ENCODE measurements around the gene OR51E1. TPM values are rescaled to one million over a fixed set of nuclear protein-coding genes. Genes with fewer than 3 reads are reported as not detected.

OR51E1 gene
- total and polyA plus RNA-seq, 9 of the 15 experiments (the other 6 are each of a cell fraction or from before 2014, with no cell fraction given), result 0.03 to 0.04 TPM; not detected in 7

DNA sequence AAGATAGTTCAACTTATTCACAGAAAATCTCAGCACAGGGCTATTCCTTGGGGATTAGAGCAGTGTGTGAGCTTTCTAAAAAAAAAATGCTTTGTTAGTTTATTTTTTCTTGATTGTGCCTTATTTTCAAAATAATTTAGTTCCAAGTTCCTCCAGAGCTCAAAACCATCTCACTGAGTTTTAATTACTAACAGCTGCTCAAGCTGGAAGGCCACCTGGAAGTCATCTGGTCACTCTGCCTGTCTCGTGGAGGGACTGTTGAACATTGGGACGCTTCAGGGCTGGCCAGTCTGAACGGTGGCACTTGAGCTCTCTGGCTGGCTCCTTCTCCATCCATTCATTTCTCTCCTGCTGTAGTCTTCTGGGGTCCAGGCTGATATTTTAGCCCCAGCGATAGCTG lies 4.0 kb downstream of the OR51E1 start (continued):
- TF ChIP-seq, protein P1, sequence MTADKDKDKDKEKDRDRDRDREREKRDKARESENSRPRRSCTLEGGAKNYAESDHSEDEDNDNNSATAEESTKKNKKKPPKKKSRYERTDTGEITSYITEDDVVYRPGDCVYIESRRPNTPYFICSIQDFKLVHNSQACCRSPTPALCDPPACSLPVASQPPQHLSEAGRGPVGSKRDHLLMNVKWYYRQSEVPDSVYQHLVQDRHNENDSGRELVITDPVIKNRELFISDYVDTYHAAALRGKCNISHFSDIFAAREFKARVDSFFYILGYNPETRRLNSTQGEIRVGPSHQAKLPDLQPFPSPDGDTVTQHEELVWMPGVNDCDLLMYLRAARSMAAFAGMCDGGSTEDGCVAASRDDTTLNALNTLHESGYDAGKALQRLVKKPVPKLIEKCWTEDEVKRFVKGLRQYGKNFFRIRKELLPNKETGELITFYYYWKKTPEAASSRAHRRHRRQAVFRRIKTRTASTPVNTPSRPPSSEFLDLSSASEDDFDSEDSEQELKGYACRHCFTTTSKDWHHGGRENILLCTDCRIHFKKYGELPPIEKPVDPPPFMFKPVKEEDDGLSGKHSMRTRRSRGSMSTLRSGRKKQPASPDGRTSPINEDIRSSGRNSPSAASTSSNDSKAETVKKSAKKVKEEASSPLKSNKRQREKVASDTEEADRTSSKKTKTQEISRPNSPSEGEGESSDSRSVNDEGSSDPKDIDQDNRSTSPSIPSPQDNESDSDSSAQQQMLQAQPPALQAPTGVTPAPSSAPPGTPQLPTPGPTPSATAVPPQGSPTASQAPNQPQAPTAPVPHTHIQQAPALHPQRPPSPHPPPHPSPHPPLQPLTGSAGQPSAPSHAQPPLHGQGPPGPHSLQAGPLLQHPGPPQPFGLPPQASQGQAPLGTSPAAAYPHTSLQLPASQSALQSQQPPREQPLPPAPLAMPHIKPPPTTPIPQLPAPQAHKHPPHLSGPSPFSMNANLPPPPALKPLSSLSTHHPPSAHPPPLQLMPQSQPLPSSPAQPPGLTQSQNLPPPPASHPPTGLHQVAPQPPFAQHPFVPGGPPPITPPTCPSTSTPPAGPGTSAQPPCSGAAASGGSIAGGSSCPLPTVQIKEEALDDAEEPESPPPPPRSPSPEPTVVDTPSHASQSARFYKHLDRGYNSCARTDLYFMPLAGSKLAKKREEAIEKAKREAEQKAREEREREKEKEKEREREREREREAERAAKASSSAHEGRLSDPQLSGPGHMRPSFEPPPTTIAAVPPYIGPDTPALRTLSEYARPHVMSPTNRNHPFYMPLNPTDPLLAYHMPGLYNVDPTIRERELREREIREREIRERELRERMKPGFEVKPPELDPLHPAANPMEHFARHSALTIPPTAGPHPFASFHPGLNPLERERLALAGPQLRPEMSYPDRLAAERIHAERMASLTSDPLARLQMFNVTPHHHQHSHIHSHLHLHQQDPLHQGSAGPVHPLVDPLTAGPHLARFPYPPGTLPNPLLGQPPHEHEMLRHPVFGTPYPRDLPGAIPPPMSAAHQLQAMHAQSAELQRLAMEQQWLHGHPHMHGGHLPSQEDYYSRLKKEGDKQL (CRISPR knock-in tag; IDR thresholded peaks at IDR 0.05; ENCODE audit: borderline replicate concordance), result no peak
- TF ChIP-seq SLC30A9 (CRISPR knock-in tag; IDR thresholded peaks at IDR 0.05) (no peak), EP400 (IDR thresholded peaks at IDR 0.05) (no peak)

GRCh38 chr11:4654635-4655369 lies 11.0 kb downstream of the OR51E1 start:
- Histone ChIP-seq H3K9ac (ENCODE audit: insufficient read depth in 1 of 2, low read depth in 2 of 2, low read length in 2 of 2) (no peak overlapping the region), H3K79me2 (ENCODE audit: control insufficient read depth, insufficient read depth, low read length) (no peaks in the 10 kb centered on the region; the same call in 2 of the 3 replicates), H3K36me3 (ENCODE audit: control insufficient read depth, insufficient read depth, low read length) (no peaks in the 10 kb centered on the region), H3K4me2 (ENCODE audit: insufficient read depth, low read length) (no peak overlapping the region), H3K9me3 (replicated peaks; ENCODE audit: control insufficient read depth, insufficient read depth, low read depth, low read length) (no peaks in the 10 kb centered on the region), H3K4me1 (replicated peaks in 1 of 2; ENCODE audit: control insufficient read depth in 2 of 2, insufficient read depth in 2 of 2, low read length in 2 of 2) (peaks cover 0 to 16% of the 10 kb centered on the region in 2 experiments; a peak in 4 of 5 replicates), H3K9me1 (ENCODE audit: control insufficient read depth, insufficient read depth, low read length) (no peaks in the 10 kb centered on the region), H3K27ac (ENCODE audit: extremely low read depth, low read depth, low read length) (no peak overlapping the region), H3K4me3 (no peak overlapping the region), H4K20me1 (replicated peaks; ENCODE audit: control insufficient read depth, insufficient read depth, low read length) (no peaks in the 10 kb centered on the region), H3K27me3 (ENCODE audit: control insufficient read depth in 2 of 2, insufficient read depth in 2 of 2, low read length in 2 of 2) (peaks cover 2 to 5% of the 10 kb centered on the region in 2 experiments; a peak in 1 of 5 replicates), H2AFZ (ENCODE audit: low read depth, low read length) (no peak overlapping the region; the same call in 1 of the 2 replicates)
- in situ Hi-C loops (cut with MboI) (no loop called here), intact Hi-C loops (cut with micrococcal nuclease) (no loop called here)
- POLR2A ChIA-PET, result no interaction called here
- WGBS (ENCODE audit: insufficient coverage, low coverage, missing lambda C conversion rate), result 5% methylated on average over 2 of the region's 2 CpGs
- no peak for DNase-seq (ENCODE audit: extremely low read depth in 1 of 4, low spot score in 3 of 4)
- no peak for FAIRE-seq
- no peak for ATAC-seq
- no TSS peak for BruUV-seq (replicated peaks)
- CTCF ChIA-PET (ENCODE audit: low intra/inter-chr PET ratio), result no interaction called here
- no peak for TF ChIP-seq ZNF766 (CRISPR knock-in tag; conservative IDR thresholded peaks at IDR 0.05)
- no peak for TF ChIP-seq MED1 (CRISPR knock-in tag; IDR thresholded peaks at IDR 0.05; ENCODE audit: borderline replicate concordance)
- no peak for TF ChIP-seq ZNF780A (CRISPR knock-in tag; IDR thresholded peaks at IDR 0.05)
- no peak for TF ChIP-seq POLR3G (IDR thresholded peaks at IDR 0.05; ENCODE audit: extremely low read depth, insufficient read length, insufficient replicate concordance)
- no peak for TF ChIP-seq ZNF277 (CRISPR knock-in tag; IDR thresholded peaks at IDR 0.05; ENCODE audit: borderline replicate concordance)
- TF ChIP-seq HES1 (IDR thresholded peaks at IDR 0.05; ENCODE audit: low read depth), result no peak
- no peak for TF ChIP-seq FOXK2 (conservative IDR thresholded peaks at IDR 0.05 in 1 of 2, IDR thresholded peaks at IDR 0.05 in 1 of 2; ENCODE audit: low read depth in 2 of 2)
- TF ChIP-seq ZNF408 (CRISPR knock-in tag; IDR thresholded peaks at IDR 0.05; ENCODE audit: low read depth), result no peak
- TF ChIP-seq NFE2 (IDR thresholded peaks at IDR 0.05; ENCODE audit: low read depth), result no peak

All from K562 (cell line).